ENCODE measurements around the gene RDH11. TPM values are rescaled to one million over a fixed set of nuclear protein-coding genes. Genes with fewer than 3 reads are reported as not detected.
A peak's percentile ranks its signal among the peaks of the same experiment; 100 is the strongest.

Gene RDH11
- total RNA-seq, 1 experiment from 2014 or later, result 45.1 TPM

- intact Hi-C loops (cut with micrococcal nuclease; ENCODE audit: unreplicated experiment) (no loop called here), in situ Hi-C loops (cut with HindIII; ENCODE audit: low pct_unique_long_range_greater_than_20kb, low sequenced_read_pairs) (no loop called here)
- ATAC-seq (no peak), DNase-seq (ENCODE audit: low read depth, low spot score) (no peak)
- Histone ChIP-seq H3K4me3 (ENCODE audit: low read depth in 2 of 2, low read length in 2 of 2) (no peak overlapping the region), H3K27me3 (ENCODE audit: control insufficient read depth, insufficient read depth, low read length) (no peaks in the 10 kb centered on the region), H3K4me1 (ENCODE audit: control insufficient read depth, insufficient read depth, low read length) (no peaks in the 10 kb centered on the region; the same call in 1 of the 2 replicates), H3K27ac (ENCODE audit: low read length) (no peak overlapping the region), H3K36me3 (ENCODE audit: control insufficient read depth, insufficient read depth, low read length) (peaks cover 8% of the 10 kb centered on the region; the same call in 1 of the 2 replicates), H3K9me3 (ENCODE audit: control insufficient read depth, insufficient read depth, low read depth, low read length) (no peaks in the 10 kb centered on the region)
- CTCF ChIA-PET, result no interaction called here
- POLR2A ChIA-PET, result no interaction called here
- TF ChIP-seq TCF7L2 (IDR thresholded peaks at IDR 0.05; ENCODE audit: low read depth, low read length), result no peak
- TF ChIP-seq POLR2AphosphoS5 (IDR thresholded peaks at IDR 0.05; ENCODE audit: low read depth, low read length), result no peak
- TF ChIP-seq REST (IDR thresholded peaks at IDR 0.05; ENCODE audit: insufficient read depth in 1 of 2, low read depth in 2 of 2, low read length in 1 of 2), result no peak
- TF ChIP-seq CTCF (IDR thresholded peaks at IDR 0.05), result no peak
- TF ChIP-seq SIN3A (IDR thresholded peaks at IDR 0.05; ENCODE audit: borderline replicate concordance, insufficient read depth, low read depth, low read length), result no peak
- no TSS peak for BruUV-seq (replicated peaks)
Observed at GRCh38 chr14:67690011-67690410, 5.6 kb downstream of the RDH11 start.

- no peak overlapping the region for H3K27ac ChIP-seq (ENCODE audit: low read length)
- BruUV-seq (replicated peaks), result TSS peak; percentile 6
- H3K4me1 ChIP-seq (ENCODE audit: control insufficient read depth, insufficient read depth, low read length), result no peaks in the 10 kb centered on the region
- TF ChIP-seq POLR2AphosphoS5 (IDR thresholded peaks at IDR 0.05; ENCODE audit: low read depth, low read length) (no peak), SIN3A (IDR thresholded peaks at IDR 0.05; ENCODE audit: borderline replicate concordance, insufficient read depth, low read depth, low read length) (no peak), CTCF (IDR thresholded peaks at IDR 0.05) (no peak), REST (IDR thresholded peaks at IDR 0.05; ENCODE audit: insufficient read depth in 1 of 2, low read depth in 2 of 2, low read length in 1 of 2) (no peak), TCF7L2 (IDR thresholded peaks at IDR 0.05; ENCODE audit: low read depth, low read length) (no peak)
- POLR2A ChIA-PET, result no interaction called here
- H3K36me3 ChIP-seq (ENCODE audit: control insufficient read depth, insufficient read depth, low read length), result peaks cover 6% of the 10 kb centered on the region; the same call in 1 of the 2 replicates
- ATAC-seq (no peak), DNase-seq (ENCODE audit: low read depth, low spot score) (no peak)
- H3K4me3 ChIP-seq (ENCODE audit: low read depth in 2 of 2, low read length in 2 of 2), result no peak overlapping the region
- H3K27me3 ChIP-seq (ENCODE audit: control insufficient read depth, insufficient read depth, low read length), result no peaks in the 10 kb centered on the region
- in situ Hi-C loops (cut with HindIII; ENCODE audit: low pct_unique_long_range_greater_than_20kb, low sequenced_read_pairs), result no loop called here
- CTCF ChIA-PET, result interaction anchor here (0.7 kb wide), 1 partner anchor 54 kb away, joined by 5 read pairs; no protein-coding TSS in a partner anchor
- H3K9me3 ChIP-seq (ENCODE audit: control insufficient read depth, insufficient read depth, low read depth, low read length), result no peaks in the 10 kb centered on the region
- intact Hi-C loops (cut with micrococcal nuclease; ENCODE audit: unreplicated experiment), result no loop called here
Observed at GRCh38 chr14:67683842-67684241, 11.7 kb downstream of the RDH11 start.
